ENCODE results near the gene APBB1.
"Not testable (repeated sequence)": the region's sequence is repeated elsewhere in the genome, so short reads cannot be mapped to it uniquely, and the experiment has no call there.

The APBB1 gene

DNA sequence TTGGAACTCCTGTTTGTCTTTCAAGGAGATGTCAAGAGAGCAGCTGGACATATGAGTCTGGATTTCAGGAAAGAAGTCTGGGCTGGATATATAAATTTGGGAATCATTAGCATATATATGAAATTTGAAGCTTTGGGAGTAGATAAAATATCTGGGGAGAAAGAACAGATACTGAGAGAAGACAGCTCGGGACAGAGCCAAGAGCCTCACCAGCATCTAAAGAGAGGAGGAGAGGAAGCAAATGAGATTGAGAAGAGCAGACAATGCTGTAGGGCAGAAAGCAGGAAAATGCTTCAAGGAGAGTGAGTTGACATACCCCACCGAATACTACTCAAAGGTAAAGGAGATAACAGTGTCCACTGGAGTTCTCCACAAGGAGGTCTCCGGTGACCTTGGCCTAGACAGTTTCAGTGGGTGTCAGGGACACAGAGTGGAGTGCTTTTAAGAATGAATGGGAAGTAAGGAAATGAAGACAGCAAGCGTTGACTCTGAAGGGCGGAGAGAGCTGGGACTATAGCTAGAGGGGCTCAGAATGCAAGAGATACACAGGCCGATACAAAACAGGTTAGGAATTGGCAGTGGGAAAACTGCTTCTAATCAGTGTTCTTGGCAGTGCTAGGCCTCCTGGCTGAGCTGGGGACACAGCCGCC, 862 bp downstream of the APBB1 start:
- DNase-seq = no peak

DNA sequence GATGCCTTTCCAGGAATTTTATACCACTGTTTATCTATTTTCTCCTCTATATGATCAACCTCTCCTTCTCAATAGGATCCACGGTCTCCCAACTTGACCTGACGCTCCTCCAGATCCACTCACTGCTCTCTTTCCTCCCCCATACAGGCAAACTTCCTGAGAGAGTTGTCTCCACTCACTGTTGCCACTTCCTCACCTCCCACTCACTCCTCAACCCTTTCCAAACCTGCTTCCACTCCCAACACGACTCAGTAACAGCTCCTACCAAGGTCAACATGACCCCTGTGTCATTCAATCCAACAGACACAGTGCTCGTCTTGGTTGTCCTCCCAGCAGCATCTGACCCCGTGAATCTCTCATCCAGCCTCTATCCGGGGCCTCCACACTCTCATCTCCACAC, 3.1 kb downstream of the APBB1 start:
- peak; percentile 50 to 64 for DNase-seq

DNA sequence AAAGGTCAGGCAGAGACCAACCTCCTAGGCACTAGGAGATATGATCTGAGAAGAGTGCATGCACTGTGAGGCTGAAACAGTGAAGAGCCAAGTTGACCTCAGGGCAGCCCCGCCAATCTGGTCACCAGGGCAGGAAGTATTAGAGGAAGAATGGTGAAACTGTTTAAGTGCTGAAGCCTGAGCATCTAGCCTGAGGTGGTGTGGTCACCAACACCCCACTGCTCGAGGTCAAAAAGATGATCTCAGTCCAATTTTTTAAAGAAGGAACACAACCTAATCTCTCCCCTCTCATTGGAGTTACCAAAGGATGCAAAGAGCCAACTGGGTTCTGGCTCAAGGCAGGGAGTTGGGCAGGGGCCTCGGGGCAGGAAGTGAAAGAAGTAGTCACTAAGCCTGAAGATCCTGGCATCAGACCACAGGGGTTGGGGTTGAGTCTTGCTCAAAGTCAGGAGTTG, 4.0 kb downstream of the APBB1 start:
- peak; percentile 68 to 85 for DNase-seq

DNA sequence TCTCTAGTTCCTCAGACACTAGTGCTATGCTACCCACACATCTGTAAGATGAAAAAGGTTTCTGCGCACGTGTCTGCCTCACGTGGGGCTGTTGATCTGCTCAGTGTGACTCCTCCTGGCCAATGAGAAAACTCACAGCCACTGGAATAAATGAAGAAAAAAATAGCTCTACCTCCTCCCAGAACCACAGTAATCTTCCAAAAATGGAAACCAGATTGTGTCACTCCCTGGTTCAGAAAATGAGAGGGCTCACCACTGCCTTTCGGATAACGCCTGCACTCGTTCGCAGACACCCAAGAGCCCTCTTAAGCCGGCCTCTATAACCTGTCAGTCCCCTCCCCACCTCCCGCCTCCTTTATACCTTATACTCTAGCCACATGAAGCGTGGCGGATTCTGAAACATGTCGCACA, 5.1 kb downstream of the APBB1 start:
- DNase-seq = no peak

DNA sequence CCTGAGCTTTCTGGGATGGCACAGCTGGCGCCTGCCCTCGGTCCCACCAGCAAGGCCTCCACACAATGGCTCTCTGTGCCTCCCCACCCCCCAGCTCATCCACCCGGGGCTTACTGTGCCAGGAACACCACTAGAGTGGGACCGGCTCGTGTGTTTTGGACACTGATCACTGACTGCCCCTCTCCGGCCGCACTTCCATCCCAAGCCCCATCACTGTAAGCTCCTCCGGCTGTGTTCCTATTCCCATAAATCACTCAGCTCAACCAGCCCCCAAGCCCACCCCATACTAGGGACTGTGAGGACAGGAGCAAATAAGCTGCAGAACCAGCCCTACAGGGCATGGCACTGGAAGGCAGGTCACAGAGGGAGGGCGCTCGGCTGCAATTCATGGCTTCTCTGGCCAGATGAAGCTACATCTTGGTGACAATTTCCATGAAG, 7.3 kb downstream of the APBB1 start:
- DNase-seq = no peak

DNA sequence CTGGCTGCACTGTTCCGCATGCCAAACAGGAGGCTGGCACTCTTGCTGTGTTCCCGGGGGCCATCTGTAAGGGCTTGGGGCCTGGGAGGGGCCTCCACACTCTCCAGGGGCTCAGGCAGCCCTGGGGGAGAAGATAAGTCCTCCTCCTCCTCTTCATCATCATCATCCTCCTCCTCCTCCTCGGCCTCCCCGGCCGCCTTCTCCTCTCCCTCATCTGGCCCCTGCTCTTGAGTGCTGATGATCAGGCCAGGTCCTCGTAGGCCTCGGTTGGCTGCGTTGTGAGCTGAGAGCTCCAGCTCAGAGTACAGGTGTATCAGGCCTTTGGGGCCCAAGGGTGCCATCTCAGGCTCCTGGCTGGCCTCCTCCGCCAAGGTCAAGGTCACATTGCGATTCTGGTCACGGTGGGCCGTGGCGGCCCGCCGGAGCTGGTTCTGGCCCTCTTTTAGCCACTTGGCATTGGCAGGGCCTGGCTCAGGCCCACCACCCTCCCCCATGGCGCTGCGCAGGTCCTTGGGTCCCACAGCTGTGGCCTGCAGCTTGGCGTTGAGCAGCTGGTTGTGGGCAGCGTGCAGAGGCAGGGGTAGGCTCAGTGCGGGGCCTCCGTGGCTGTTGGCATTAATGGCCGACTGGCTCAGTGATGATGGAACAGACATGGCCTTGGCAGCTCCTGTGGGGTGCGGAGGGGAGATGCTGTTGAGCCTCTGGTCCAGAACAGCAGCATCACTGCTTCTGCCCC, 8.0 kb downstream of the APBB1 start:
- DNase-seq = no peak

DNA sequence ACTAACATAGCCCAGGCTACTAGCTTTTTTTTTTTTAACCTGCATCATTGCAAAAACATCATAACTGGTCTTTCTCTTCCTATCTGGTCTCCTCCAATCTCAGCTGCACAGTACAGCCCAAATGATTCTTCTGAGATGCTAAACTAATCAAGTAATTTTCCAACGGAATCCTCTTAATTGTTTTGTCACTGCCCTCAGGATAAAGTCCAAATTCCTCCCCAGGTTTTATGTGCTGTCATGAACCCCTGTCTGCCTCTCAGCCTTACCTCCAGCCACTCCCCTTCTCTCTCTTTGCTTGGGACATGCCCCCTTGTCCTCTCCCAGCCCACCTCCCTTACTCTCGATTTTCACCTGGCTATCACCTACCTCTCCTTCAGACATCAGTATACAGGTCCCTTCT, 12.5 kb downstream of the APBB1 start:
- DNase-seq = no peak

DNA sequence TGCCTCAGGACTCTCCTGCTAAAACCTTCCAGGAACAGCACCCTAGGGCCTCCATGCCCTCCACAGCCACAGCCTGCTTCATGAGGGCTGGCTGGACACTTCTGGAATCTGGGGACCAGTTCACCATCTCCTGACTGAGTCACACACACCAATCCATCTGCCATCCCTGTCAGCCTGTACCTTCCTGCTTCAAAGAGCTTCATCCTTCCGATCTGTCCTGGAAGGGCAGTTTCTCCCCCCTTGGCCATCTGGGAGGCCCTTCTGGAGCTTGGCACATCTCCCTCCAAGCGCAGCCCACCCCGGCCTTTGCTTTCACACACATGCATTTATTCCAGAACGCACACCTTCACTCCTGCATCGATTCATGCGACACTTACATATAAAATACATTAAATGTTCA, 13.0 kb downstream of the APBB1 start:
- no peak for DNase-seq

DNA sequence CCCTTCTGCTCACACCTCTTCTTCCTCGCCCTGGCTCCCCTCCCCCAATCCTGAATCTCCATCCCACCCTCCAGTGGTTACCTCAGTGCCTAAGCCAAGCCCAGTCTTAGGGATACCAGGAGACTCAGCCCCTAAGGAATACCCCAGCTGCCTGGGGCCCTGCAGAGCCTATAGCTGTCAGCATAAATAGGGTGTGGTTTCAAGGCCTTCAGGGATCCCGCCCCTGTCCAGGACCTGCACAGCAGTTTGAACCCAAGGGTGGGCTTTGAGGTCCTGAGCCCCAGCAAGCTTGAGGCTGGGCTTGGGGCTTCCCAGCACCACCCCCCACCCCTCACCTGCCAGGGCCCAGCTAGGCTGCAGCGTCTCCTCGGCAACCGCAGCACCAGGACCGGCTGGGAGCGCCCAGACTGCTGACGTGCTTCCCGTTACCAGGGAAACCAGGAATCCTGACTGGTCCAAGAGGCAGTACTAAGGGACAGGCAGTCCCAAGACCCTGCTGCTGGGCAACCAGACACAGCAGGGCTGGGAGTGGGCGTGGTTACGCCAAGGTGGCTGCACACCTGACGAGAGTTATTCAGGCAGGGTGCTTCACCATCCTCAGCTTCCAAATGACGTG, 13.7 kb downstream of the APBB1 start:
- no peak for DNase-seq

DNA sequence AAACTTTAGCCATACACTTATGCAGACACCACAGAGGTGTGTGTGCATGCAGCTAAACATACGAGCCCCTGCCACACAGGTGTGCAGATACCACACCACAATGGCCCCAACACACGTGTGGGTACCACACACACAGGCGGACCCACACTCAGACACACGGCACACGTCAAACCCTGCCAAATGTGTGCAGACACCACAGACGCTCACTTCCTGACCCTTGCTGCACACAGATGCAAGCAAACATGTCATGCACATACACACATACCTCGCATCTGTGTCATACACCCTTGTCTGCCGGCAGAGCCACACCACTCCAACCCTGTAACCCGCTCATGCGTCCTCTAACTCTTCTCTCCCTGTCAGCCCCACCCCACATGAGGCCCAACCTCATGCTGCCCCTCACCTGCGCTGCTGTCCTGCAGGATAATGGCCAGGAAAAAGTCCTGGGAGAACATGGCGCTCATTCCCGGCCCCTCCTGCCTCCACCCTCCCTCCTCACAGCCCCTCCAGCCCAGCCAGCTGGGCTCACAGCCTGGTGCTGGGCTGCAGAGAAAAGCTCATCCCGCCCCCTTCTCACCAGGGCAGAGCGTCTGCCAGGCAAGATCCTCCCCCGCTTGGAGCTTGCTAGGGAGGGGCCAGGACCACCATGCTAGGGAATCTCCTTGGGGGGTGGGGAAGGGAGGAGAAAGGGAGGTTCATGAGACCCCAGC, 14.4 kb downstream of the APBB1 start:
- no peak for DNase-seq

DNA sequence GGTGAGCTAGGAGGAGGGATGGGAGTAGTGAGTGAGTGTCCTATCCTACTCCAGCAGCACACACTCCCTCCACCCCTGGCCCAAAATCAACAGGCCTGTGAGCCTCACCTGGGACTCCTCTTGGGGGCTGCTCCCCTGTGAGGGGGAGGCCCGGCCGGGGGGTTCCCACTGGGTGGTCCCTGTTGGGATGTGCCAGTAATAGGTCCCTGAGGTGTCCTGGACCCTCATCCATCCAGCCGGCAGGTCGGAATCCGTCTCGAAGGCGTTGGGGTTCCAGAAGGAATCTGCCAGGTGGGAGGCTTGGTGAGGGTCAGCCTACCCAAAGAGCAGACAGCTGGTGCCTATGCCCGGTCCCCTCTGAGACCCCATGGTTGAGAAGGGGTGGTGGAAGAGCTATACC, 15.4 kb downstream of the APBB1 start:
- no peak for DNase-seq

DNA sequence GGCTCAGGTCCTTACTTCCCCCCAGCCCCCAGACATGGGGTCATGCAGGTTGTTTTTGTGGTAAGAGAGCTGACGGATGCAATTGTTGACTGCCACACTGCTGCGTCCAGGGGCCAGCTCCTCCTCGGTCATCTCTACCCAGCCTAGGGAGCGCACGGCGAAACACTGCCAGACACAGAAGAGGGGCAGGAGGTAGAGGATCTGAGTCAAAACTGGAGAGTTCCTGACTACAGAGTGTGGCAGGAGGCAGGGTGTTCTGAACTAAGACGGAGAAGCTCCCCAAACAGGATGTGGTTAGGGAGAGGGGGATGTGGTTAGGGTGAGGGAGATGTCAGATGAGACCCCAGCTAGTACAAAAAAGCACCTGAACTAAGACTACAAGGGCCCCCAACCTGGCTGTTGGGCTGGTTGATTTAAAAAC, 16.3 kb downstream of the APBB1 start:
- DNase-seq = no peak

DNA sequence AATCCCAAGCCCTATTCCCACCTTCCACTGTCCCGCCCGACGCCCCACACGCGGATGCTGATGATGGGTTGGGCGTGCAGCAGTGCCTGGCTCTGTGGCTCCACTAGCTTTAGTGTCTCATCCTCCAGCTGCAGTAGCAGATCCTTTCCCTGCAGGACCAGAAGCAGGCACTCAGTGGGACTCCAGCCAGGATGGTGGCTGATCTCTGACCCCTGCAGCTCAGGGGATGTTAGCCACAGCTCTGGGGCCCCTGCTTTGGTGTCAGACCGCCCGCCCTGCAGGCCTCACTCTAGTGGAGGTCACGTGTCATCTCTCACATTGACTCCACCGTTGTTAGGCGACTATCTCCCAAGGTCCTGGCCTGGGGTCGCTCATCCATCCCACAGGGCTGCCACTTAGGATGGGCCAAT, 16.8 kb downstream of the APBB1 start:
- no peak for DNase-seq

DNA sequence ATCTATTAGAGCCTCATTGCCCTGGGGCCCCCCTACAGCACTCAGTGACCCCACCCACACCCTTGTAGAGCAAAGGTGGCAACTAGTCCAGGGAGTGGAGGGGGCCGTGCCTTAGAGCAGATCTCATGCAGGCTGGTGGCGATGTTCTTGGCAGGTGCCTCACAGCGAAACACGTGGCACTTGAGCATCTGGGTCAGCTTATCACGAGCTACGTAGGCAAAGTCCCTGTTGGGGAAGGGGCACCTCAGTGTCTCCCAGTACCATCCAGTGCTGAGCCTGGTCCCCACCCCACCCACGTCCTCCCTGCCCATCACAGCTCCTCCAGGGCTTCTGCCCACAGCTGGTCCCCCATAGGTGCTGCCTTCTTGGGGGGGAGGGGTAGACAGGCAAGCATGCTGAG, 17.4 kb downstream of the APBB1 start:
- no peak for DNase-seq

DNA sequence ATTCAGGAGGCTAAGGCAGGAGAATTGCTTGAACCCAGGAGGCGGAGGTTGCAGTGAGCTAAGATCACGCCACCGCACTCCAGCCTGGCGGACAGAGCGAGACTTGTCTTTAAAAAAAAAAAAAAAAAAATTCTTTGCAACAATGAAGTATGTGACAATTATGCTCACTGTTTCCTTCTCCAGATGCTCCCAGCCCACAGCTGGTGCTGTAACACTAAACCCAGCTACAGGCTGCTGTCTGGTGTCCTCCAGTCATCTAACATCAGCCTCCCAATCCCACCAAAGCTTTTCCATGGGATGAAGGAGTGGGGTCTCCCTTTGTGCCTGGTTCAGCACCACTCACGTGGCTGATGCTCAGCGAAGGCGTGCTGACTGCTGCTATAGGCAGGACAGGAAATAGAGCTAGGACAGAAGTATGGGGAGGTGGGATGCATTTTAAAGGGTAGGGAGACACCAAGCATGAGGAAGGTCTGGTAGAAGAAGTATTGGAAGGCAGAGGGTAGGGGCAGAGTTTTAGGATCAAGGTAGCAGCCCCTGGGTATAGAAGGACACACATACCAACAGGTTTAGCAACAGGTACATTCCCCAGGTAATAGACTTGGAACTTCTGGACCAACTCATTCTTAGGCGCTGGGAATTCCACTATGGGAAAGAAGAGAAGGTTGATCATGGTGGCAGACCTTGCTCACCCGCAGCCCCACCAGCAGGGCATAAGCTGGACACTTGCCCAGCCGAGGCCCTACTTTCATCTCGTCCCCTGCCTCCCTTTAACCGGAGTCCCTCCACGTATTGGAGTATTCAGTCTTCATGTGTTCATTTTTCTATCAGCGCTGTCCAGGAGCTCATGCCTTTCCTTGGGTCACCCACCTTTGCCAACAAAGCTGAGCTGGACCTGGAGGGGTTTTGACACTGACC, 18.2 kb downstream of the APBB1 start:
- DNase-seq = no peak

DNA sequence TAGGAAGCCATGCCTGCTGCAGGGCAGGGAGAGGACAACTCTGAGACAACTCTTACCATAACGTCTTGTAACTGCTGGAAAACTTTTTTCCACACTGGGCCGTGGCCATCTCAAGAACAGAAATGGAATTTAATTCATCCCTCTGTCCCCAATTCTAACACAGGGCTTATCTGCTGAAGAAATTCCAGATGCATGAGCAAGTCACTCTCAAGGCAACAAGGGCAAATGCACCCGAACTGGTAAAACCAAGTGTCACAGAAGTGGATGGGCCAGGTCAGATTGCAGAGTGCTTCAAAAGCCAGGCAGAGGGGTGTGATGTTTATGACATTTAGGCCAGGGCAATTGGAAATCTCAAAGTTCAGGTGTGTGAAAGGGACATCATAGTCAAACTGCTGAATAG, 21.3 kb downstream of the APBB1 start:
- no peak for DNase-seq

DNA sequence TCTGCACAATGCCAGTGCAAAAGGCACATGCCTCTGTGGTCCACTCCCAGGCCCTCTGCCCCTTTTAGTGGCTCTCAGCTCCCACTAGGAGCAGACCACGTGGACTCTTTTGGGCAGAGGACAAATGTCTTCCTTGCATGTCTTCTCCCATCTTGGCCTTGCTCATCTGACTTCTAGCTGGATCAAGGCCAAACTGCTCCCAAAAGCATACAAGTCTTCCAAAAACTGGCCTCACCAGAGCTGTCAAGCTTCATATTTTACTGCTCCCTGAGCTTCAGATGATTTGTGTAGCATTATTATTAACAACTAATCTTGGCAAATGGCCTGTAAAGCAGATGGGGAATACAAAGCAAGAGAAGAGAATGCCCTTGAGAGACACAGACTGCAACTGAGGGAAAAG, 21.7 kb downstream of the APBB1 start:
- DNase-seq = no peak

DNA sequence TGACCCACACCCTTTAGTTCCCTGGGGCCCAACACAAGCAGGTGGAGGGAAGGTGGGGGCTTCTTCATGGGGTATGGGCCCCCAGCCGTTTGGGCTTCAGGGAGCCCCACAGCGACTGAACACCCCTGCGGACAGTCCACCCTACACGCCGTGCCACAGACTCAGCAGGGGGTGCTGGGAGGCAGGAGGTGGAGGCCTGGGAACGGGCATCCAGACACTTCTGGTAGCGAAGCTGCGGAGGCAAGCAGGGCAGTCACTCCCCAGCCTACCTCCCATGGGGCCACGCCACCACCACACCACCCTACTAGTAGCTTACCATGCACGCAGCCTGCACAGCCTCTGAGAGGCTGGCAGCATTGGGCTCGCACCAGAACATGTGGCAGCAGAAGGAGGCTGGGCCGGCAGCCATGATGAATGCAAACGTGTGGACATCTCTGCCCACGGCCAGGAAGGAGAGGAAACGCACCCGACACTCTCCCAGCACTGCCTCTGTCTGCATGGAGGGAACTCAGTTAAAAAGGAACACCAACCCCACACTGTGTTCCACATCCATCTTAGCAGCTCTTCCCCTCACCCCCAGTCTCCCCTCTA, 23.3 kb downstream of the APBB1 start:
- DNase-seq = peak; percentile 15 to 49

DNA sequence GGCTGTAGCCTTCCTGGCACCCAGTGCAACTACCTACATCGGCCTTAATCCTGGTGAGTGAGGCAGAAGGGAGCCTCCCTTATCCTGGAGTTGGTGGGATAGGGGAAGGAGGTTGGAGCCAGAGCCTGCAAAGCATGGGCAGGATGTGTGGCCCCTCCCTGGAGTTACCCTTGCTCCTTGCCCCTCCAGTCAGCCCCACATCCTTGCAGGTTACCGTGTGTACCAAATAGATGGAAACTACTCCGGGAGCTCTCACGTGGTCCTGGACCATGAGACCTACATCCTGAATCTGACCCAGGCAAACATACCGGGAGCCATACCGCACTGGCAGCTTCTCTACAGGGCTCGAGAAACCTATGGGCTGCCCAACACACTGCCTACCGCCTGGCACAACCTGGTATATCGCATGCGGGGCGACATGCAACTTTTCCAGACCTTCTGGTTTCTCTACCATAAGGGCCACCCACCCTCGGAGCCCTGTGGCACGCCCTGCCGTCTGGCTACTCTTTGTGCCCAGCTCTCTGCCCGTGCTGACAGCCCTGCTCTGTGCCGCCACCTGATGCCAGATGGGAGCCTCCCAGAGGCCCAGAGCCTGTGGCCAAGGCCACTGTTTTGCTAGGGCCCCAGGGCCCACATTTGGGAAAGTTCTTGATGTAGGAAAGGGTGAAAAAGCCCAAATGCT, 24.8 kb downstream of the APBB1 start:
- DNase-seq = no peak

DNA sequence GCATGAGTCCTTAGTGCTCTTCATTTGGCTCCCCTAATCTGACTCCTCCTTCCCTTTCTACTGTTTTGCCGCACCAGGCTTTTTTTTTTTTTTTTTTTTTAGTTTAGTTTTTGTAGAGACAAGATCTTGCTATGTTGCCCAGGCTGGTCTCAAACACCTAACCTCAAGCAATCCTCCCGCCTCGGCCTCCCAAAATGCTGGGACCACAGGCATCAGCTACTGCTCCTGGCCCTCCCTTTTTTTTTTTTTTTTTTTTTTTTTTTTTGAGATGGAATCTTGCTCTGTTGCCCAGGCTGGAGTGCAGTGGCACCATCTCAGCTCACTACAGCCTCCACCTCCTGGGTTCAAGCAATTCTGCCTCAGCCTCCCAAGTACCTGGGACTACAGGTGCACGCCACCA, 26.6 kb downstream of the APBB1 start:
- not testable (repeated sequence) for DNase-seq

DNA sequence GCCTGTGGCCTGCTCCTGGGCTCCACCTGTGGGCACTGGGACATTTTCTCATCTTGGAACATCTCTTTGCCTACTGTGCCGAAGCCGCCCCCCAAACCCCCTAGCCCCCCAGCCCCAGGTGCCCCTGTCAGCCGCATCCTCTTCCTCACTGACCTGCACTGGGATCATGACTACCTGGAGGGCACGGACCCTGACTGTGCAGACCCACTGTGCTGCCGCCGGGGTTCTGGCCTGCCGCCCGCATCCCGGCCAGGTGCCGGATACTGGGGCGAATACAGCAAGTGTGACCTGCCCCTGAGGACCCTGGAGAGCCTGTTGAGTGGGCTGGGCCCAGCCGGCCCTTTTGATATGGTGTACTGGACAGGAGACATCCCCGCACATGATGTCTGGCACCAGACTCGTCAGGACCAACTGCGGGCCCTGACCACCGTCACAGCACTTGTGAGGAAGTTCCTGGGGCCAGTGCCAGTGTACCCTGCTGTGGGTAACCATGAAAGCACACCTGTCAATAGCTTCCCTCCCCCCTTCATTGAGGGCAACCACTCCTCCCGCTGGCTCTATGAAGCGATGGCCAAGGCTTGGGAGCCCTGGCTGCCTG, 27.3 kb downstream of the APBB1 start:
- no peak for DNase-seq

Measured in inflammatory macrophage (primary cell).